Activated CD4-positive, CD25-positive, alpha-beta regulatory T cell (primary cell): ENCODE measurements around the gene FARS2.

ENCODE experiments used
- DNase-seq, 4 experiments: peaks; one replicate each; lab custom pipeline; 2025; lab: John Stamatoyannopoulos, UW

FARS2 gene

GRCh38 chr6:5731435-5731834, 470.1 kb downstream of the FARS2 start:
- DNase-seq: no peak

- DNase-seq: no peak
These were observed 471.2 kb downstream of the FARS2 start for GRCh38 chr6:5732496-5732895.

- DNase-seq: no peak
These were observed 474.9 kb downstream of the FARS2 start for GRCh38 chr6:5736016-5736738.

DNA sequence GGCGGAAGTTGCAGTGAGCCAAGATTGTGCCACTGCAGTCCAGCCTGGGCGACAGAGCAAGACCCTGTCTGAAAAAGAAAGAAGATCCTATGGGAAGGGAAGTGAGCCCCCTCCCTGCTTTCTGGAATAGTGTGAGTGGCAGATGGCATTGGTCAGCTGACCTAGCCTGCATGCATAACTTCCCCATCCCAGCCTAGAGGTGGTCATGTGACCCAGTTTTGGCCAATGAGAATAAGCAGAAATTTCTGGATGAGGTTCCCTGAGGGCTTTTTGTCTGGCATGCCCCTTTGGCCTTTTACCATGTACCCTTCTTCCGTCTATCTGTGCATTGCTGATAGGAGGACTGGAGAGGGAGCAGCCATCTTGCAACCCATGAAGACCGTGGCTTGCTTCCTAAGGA, 476.1 kb downstream of the FARS2 start:
- DNase-seq: no peak

DNA sequence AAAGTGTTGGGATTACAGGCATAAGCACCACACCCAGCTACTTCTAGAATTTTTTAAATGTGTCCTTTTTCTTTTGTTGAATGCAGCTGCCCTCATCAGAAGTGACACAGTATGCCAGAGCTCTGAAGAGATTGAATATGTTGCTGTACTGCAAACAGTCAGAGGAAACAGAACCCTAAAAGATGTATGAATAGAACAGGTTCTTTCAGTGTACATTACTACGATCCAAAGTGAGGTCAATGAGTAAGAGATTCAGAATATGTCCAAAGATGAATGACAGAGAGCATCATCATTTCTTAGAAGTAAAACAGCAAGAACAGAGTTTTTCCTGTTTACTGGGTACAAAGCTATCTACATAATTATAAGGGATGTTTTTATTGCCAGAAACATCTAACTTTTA, 476.9 kb downstream of the FARS2 start:
- no peak for DNase-seq

GRCh38 chr6:5744497-5744896, 483.2 kb downstream of the FARS2 start:
- DNase-seq: no peak

GRCh38 chr6:5745081-5745480, 483.8 kb downstream of the FARS2 start:
- no peak for DNase-seq

DNA sequence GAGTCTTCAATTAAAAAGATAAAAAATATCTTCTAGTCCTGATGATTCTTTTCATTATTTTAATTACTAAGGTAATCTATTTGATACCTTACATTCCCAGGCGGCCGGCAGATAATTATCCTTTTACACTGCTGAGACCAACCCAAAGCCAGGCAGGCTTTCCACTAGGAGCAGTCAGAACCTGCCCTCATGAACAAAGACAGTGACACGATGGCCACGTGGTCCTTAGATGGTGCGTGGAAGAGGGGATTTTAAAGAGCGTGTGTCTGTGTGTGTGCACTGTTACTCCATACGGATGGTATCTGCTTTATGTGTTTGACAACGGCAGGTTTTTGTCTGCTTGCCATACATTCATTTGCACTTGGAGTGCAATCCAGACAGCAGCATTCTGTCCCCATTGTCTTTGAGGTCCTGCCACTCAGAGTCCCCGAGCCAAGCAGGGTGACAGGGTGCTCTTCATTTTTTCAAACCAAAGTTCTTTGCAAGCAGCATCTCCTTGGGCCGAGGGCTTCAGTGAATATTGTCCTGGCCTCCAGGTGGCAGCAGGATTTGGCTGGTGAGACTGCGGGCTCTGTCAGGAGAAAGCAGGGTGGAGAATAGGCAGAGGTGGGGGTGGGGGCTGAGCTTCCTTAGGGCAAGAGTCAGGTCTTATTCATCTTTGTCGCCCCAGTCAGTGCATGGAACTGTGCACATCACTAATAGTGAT, 484.9 kb downstream of the FARS2 start:
- no peak for DNase-seq

GRCh38 chr6:5746759-5747130, 485.4 kb downstream of the FARS2 start:
- DNase-seq: no peak

DNA sequence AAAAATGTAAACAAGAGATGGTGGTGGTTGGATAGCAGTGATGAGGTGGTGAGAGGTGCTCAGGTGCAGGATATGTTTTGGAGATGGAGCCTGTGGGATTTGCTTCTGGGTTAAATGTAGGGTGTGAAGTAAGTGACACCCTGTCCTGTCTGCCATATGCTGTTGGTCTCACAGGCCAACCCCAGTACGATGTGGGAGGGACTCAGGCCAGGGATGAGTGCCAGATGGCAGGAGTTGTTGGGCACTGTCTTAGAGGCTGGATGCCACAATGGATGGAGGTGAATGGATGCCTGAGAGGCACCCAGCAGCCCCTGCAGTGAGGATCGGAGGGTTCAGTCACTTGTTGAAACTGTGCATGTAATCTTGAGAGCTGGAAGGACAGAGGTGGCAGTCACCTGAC, 486.1 kb downstream of the FARS2 start:
- no peak for DNase-seq

DNA sequence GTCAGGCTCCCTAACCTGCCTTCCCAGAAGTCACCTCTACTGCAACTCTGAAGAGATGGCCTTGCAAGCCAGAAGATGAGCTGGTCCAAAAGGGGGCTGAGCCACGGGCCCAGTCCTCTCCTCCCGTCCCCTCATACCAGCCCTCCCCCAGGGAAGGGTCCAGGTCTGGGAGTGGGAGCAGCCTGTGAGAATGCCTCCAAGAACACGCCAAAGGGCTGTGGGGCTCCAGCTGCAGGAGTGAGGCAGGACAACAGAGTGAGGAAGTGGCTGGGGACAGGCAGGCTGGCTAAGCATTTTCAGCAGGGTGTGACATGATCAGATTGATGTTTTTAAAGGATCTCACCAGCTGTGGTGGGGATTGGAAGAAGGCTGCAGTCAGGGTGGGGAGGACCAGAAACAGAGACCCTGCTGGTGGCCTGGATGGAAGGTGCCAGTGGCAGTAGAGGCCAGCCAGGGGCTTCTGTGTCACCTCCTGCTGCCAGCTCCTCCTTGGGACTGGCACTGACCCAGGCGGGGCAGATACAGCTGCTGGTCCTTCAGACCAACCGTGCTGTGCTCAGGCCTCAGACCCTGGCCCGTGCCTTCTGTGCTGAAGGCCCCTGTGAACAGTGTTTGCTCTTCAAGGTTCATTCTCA, 487.8 kb downstream of the FARS2 start:
- no peak for DNase-seq

DNA sequence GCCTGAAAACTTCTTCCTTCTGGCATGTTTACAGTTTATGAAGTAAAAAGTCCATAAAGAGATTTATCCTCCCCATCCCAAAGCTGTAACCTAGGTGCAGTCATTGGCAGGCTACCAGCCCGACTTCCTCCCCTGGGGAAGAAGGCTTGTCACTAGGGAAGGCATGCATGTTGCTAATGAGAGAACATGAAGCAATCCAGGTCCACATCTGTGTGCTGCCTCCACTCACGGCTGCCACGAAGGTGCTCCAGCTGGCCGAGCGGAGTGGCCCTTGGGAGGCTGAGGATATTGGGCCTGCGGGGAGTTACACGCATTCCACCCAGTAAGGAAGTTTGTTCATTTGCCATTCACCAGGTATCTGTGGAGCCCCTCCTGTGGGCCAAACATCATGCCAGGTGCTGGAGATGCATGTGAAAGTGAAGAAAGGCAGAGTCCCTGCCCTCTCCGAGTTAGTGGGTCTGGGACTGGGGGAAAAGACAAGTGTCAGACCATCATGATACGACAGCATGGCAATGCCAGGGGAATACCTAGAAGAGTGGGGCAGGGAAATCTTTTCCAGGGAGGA, 488.4 kb downstream of the FARS2 start:
- no peak for DNase-seq

DNA sequence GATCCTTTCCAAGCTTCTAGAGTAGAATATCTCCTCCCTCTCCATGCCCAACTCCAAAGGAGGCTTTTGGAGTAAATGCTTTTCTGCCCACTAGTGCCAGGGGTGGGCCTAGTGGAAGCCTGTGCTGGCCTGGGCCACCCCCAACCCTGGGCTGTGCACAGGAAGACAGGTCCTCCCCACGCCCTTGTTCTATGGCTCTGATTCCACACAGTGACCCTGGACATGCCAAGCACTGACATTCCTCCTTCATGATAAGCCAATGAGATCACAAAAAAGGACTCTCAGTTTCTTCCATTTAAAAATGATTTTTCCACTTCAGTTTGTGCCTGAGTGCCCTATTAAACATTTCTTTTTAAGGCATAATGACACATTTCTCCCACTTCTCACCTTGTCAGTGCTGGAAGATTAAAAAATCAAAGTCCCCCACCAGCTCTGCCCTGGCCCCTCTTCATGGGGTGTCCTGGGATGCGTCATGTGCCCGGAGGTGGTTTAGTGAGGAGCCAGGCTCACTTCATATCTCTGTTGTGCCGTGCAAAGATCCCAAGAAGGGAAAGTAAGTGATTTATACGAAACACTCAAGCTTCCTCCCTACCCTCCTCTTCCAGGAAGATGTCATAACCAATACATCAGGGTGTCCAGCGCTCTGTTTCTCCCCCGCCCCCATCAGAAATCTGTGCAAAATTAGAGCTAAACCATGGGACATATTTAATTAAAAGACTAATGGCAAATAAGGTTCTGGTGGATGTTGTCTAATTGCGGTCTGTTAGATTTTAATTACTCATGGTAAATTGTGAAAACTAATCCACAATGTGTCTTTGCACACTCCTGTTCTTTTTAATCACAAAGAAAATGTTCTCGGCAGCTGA, 490.4 kb downstream of the FARS2 start:
- no peak for DNase-seq

GRCh38 chr6:5752391-5752680, 491.0 kb downstream of the FARS2 start:
- no peak for DNase-seq

GRCh38 chr6:5753209-5753608, 491.9 kb downstream of the FARS2 start:
- DNase-seq: no peak

GRCh38 chr6:5754904-5755303, 493.6 kb downstream of the FARS2 start:
- no peak for DNase-seq

DNA sequence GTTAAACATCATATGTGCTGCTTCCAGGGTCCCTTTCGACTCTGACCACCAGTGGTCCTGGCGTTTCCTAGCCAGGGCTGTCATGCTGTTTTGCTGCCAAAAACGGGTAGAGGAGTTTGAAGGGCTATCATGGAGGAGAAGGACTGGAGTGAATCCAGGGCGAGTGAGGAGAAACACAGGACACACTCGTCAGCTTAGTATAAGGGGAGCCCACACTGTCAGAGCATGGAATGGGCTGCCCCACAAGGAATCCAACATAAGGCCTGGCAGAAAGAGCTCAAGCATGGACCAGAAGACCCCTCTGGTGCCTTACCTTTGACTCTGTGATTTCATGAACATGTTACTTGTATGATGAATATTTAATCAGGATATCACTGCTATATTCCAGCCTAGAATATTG, 498.3 kb downstream of the FARS2 start:
- DNase-seq: no peak

GRCh38 chr6:5761370-5761769, 500.1 kb downstream of the FARS2 start:
- no peak for DNase-seq

DNA sequence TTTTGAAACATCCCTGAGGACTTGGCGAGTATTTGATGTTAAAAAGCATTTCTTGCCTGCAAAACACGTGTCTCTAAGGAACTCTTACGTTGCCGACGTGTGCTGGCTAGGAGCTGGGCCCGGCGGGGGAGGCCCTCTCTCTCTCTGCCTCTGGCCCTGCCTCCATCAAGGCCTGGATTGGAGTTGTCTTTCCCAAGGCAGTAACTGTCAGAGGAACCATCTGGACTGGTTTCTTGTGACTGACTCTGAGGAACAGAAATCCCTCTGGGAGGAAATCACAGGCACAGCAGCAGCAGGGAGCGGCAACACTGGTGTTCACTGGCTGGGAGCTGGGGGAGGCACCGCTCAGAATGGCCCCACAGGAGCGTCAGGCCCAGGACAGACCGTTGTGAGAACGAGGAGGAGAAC, 501.3 kb downstream of the FARS2 start:
- DNase-seq: no peak

- DNase-seq: no peak
These were observed 502.1 kb downstream of the FARS2 start for GRCh38 chr6:5763407-5763806.

GRCh38 chr6:5763871-5764270, 502.6 kb downstream of the FARS2 start:
- no peak for DNase-seq

DNA sequence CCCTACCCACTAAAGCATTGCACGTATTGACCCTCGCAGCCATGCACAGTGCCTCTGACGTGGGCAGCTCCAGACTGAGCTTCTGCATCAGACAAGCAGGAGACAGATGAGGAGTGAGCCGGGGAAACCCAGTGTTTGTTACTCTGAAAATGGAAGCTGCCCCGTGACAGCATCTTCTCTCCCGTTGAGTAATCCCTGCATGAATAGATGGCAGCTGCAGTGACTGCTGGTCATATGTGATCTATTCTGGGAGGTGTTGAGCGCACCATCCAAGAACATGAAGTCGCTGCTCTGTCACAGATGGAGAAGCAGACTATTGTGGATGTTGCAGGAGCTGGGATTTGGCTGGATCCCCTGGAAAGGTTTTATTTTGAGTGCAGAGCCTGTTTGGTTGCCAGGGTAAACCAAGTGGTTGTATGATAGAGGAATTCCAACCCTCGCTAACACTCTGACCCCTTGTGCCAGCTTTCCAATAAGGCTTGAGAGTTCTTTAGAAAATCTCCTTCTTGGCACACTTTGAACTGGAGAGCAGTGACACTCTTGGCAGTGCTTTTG, 503.2 kb downstream of the FARS2 start:
- DNase-seq: no peak
